ENCODE results near the gene MSI2. TPM values are rescaled to one million over a fixed set of nuclear protein-coding genes. Genes with fewer than 3 reads are reported as not detected.

Gene MSI2
- polyA plus RNA-seq, 3 donors: 86.9 to 111 (median 91.4) TPM

DNA sequence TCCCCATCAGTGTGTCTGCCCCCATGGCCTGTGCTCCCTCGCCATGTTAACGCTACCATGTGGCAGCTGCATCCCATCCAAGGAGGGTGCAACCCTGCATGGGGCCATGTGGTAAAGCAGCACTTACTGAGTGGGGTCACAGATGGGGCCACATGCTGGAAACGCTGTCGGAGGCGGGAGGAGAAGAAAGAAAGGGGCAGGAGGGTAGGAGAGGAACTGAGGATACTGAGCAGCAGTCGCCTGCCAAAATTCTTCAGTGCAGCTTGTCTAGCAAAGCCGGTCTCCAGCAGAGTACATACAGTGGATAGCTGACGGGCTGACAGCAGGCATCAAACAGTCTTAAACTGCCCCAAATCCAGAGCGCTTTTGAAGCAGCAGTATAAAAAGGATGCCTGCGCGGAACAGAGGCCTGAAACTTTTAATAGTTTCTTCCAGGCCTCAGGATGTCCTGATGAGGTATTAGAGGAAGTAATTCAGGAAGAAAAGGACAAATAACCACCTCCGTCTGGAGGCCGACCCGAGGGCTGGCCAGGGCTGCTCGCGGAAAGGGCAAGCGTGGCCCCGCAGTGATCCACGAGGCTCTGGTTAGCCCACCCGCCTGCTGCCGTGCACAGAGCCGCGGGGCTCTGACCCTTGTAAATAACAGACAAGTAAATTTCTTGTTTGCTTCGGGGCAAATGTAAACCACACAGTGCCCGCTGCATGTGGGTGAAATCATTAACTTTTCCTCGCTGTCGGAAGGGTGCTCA lies 339.8 kb downstream of the MSI2 start:
- no peak for DNase-seq (ENCODE audit: extremely low read depth in 1 of 11, low read depth in 9 of 11, low spot score in 4 of 11)

DNA sequence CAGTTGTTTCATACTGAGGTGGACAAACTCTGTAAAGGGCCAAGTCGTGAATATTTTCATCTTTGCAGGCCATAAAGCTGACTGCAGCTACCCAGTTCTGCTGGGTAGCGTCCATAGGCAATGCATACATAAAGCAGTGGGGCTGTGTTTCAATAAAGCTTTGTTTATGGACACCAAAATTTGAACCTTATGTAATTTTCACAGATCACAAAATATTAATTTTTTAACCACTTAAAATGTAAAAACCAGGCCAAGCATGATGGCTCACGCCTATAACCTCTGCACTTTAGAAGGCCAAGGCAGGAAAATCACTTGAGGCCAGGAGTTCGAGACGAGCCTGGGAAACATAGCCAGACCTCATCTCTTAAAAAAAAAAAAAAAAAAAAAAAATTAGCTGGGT lies 340.8 kb downstream of the MSI2 start:
- no peak for DNase-seq (ENCODE audit: extremely low read depth in 1 of 11, low read depth in 9 of 11, low spot score in 4 of 11)

DNA sequence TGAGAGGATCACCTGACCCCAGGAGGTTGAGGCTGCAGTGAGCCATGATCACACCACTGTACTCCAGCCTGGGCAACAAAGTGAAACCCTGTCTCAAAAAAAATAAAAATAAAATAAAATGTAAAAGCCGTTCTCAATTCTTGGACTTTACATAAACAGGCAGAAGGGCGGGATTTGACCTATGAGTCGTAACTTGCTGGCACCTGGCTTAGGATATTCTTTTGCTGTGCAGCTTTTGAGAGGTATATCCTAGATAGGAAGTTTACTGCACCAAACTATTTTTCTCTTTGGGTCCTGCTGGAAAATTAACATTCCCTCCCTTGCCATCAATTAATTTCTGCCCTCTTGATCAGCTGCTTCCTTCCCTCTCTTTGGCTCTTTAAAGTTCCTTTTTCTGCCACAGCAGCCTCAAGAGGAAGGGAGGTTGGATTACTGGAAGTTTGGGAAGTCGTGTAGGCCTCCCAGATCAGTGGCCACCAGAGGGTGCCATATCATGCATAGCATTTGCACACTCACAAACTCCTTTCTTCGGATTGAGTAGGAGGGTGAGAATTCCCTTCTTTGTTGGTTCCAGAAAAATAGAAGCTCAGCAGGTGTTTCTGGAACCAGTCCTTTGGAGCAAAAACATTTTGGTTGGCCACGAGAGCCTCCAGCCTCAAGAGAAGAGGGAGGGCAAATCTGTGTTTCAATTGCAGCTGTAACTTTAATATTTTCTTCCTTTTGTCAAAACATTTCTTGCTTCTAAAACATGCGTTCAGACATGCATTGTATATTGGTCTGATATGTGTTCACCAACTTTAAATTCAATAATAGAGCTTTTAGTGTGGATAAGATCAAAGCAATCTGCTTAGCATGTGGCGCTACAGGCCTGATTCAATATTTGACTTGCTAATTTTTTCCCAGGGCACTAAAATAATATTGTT lies 341.5 kb downstream of the MSI2 start:
- DNase-seq (ENCODE audit: extremely low read depth in 1 of 11, low read depth in 9 of 11, low spot score in 4 of 11): peak in 7 of 11 donors; percentile 67 to 84 (median 78)

DNA sequence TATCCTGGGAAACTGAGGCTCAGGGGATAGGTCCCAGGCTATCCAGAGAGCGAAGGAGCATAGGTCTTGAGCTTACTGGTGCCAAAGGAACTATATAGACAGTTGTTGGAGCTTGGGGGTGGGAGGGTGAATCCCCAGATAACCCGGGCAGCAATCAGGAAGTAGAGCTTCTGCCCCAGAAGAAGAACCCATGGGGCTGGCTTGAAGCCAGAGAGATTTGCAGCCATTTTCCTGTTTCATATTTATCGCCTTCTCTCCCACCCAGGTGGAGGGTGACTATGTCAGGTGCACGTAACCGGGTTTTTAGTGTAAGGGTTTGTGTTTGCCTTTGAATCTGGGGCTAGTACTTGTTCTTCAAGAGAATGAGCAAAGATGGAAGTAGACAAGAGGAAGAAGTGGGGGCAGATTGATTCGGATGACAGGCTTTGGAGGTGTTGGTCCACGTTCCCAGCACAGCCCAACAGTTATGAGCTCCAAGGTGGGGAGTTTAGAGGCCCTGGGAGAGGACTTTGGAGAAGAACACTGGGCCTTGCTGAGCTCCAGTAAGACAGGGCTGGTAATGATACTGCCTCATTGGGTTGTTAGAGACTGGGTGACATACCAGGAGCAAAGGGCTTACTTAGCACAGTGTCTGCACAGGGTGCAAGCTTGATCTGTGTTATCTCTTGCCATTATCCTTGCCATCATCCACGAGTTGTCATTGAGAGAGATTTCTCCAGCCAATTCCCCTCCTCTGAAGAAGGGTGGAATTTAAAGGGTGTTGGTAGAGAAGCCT lies 343.1 kb downstream of the MSI2 start:
- no peak for DNase-seq (ENCODE audit: extremely low read depth in 1 of 11, low read depth in 9 of 11, low spot score in 4 of 11)

DNA sequence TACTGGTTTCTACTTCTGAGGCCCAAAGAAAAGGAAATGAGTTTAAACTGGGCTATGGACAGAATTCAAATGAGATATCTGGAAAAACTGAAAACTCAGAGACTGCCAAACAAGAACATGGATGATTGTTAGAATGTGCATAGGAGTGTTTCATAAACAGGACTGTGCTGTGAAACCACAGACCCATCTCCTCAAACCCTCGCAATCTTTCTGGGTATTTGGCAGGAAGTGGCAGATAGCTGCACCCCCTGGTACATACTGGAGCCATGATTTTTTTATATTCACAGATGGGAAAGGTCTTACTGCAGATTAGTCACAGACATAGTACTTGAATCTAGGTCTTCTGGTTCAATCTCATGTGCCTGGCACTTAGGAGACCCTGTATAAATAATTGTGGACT lies 343.8 kb downstream of the MSI2 start:
- DNase-seq (ENCODE audit: extremely low read depth in 1 of 11, low read depth in 9 of 11, low spot score in 4 of 11): no peak

DNA sequence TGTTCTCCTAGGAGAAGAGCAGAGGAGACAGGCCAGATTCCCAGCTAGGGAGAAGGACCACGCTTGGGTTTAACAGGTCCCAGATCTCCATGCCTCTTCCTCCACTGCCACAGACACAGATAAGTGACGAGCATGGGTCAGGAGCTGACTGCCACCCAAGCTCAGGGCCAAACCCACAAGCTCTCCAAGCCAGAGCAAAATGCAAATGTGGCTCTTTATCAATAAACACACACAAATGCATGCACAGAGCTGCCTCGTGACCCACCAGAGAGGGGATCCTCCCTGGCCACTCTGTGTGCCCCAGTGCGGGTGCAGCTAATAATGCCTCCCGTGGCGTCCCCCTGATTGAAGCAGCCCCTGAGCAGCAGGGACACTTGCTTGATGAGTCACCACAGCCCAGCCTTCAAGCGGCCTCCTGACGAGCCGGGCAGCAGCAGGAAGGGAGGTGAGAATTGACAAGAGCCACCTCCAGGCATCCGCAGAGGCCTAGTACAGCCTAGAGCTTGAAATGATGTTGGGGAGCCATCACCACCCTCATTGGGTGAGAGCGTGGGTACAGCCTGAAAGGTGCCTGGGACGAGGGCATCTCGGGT lies 344.9 kb downstream of the MSI2 start:
- DNase-seq (ENCODE audit: extremely low read depth in 1 of 11, low read depth in 9 of 11, low spot score in 4 of 11): no peak

DNA sequence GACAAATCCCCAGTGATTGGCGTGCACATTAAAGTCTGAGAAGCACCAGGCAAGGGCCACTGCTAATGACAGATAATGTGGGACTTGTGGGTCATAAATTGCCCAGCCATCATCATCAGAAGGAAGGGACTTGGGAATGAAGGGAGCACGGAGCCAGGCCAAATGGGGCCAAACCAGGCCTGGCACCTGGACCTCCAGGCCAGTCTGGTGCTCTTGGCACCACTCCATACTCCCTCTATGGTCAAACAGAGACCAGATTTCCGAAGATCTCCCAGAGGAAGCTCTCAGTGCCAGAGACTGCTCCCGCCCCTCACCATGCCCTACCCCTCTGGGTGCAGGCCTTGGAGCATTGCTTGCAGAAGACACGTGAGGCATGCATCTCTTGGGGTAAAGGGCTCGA lies 346.6 kb downstream of the MSI2 start:
- no peak for DNase-seq (ENCODE audit: extremely low read depth in 1 of 11, low read depth in 9 of 11, low spot score in 4 of 11)

DNA sequence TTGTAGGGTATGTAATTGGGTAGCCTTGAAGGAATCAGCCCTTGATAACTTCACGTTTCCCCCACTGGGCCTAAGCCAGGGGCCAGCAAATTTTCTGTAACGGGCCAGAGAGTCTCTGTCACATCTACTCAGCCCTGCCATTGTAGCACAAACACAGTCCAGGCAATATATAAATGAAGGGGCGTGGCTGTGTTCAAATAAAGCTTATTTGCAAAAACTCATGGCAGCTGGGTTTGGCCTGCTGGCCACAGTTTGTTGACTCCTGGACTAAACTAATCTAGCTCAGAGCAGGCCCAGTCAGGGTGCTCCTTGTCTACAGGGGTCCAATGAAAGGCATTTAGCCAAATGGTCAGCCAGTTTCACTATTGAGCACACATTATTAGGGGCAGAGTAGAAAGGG lies 347.2 kb downstream of the MSI2 start:
- no peak for DNase-seq (ENCODE audit: extremely low read depth in 1 of 11, low read depth in 9 of 11, low spot score in 4 of 11)

DNA sequence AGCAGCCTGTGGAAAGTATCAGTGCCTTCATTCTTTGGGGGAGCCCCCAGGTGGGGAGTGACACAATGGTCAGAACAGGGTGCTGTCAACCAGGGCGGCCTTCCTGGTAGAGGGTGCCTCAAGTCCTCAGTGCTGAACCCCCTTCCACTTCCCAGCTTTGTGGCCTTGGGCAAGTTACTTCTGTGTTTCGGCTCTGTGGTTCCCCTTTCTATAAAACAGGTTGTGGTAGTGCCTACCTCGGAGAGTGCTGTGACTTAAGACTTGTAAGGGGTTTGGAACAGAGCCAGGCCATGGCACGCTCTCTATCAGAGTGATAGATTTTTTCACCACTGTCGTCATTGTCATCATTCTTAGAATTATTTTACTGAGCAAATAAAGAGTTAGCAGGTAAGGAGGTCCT lies 347.7 kb downstream of the MSI2 start:
- DNase-seq (ENCODE audit: extremely low read depth in 1 of 11, low read depth in 9 of 11, low spot score in 4 of 11): no peak

DNA sequence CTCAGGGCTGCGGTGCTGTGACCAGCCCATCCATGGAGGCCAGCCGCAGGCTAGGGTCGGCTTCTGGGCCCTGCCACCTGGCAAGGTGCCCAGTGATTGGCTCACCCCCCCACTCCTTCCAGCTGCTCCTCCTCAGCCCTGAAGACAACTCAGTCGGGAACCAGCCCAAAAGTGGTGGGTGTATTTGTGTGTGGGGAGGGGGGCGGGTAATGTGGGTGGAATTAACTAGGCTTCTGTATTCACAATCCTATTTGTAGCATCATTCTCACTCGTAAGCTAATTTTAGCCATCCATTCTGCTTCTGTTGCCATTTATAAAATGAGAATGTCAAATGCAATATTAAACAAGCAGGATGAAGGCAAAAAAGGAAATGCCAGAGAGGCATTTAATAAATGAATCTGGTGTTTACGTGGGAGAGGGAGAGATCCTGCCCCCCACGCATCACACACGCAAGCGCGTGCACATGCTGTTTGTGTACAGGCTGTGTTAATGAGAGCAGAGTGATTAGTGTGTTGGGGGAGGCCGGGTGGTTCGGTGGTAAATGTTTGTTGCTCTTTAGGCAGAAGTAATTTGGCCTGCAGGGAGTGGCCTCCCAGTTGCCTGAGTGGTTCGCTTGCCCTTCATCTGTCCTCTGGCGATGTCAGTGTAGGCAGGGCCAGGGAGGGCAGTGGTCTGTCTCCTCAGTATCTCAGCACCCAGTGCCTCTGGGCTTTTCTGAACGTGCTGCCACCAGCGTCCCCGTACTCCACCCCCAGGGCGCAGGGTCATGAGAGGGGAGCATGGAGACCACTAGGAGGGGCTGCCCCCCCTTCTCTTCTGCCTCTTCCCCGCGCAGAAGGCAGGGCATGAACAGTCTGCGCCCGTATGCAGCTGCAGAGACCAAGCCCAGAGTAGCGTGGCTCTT lies 348.7 kb downstream of the MSI2 start:
- DNase-seq (ENCODE audit: extremely low read depth in 1 of 11, low read depth in 9 of 11, low spot score in 4 of 11): peak in 3 of 11 donors; percentile 56 to 62 (median 59)

DNA sequence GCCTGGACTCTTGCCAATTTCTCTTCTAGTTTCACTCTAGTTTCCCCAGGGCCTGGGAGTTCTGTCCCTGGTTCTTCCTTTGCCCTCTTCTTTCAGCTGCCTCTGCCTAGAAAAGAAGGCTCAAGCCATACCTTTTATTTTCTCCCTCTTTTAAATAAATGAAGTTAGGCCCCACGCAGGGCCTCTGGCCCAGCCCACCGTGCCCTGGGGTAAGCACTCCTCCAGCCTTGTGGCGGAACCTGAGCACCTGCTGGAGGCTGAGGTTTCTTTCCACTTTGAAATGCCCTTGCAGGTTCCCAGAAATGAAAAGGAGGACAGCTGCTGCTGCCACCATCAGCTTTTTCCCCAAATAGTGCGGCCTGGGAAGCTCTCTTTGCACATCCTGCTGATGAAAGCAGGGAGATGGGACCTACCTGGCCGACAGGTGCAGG lies 349.4 kb downstream of the MSI2 start:
- DNase-seq (ENCODE audit: extremely low read depth in 1 of 11, low read depth in 9 of 11, low spot score in 4 of 11): peak in 1 of 11 donors; percentile 37

DNA sequence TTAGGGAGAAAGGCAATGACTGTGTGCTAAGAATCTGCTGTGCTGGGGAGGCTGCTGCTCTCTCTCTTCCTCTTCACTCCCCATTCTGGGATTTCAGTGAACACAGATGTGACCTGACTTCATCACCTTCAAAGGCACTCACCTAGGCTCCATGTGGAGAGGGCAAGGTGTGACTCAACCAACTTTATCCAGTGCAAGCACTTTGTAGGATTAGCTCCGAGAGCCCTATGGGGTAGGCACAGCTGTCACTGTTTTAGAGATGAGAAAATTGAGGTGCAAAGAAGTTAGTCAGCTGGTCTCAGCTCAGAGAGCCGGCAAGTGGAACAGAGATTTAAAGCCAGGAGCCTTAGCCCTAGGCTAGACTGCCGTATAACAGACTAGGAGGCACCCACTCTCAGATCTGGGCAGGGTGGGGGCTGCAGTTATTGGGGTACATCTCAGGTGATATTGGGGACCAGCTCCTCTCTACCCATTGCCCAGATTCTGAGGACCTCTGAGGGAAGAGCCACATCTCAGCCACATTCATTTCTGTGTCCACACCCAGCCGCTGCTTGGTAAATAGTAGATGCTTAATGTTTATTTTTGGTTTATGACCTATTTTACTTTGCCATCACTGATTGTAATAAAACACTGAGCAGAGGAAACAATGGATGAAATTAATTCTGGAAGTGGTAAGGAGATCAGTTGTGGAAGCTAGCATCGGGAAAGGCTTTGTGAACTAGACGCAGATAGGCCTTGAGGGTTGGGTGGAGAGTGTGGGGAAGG lies 350.0 kb downstream of the MSI2 start:
- no peak for DNase-seq (ENCODE audit: extremely low read depth in 1 of 11, low read depth in 9 of 11, low spot score in 4 of 11)

DNA sequence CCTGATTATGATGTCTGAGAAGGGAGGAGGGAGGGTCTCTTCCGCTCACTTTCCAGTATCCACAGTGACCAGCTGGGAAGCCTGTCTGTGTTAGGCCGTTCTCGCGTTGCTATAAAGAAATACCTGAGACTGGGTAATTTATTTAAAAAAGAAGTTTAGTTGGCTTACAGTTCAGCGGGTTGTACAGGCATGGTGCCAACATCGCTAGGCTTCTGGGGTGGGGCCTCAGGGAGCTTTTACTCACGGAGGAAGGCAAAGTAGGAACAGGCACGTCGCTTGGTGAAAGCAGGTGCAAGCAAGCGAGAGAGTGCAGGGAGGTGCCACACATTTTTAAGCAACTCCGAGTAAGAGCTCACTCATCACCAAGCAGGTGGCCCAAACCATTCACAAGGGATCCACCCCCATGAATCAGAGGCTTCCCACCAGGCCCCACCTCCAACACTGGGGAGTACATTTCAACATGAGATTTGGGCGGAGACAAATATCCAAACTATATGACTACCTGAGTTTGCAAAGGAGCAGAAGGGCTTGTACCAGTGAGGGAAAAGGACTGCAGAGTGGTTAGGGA lies 351.3 kb downstream of the MSI2 start:
- DNase-seq (ENCODE audit: extremely low read depth in 1 of 11, low read depth in 9 of 11, low spot score in 4 of 11): no peak

DNA sequence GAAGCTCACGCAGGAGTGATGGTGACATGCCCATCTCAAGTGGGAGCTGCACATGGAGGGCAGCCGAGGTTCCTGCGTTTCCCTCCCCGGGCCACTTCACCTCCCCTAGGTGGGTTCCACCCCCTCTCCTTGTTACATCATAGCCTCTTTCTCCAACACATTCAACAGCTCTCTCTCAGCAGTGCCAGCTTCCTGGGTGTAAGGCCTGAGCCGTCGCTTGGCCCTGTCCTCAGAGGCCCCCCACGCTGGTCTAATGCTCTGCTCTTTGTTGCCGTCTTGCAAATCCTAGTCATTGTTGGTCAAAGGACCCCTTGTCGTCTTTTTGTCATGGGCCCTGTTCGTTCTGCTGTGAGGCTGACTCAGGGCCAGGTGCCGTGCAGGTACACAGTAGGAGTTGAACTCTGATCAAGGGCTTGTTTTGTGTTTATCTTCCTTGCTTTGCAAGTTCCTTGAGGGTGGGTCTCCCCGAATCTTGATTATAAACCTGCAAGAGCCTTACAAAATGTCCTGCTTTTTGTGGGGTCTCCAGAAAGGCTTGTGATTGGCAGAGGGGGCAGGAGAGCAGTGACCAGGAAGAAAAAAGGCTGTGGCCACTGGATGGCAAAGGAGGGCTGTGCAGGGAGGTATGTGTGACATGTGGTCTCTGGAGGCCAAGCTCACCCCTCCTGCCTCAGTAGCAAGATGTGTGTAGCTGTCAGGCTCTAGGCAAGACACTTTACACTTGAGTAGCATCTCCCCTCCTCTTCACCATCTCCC lies 352.2 kb downstream of the MSI2 start:
- no peak for DNase-seq (ENCODE audit: extremely low read depth in 1 of 11, low read depth in 9 of 11, low spot score in 4 of 11)

DNA sequence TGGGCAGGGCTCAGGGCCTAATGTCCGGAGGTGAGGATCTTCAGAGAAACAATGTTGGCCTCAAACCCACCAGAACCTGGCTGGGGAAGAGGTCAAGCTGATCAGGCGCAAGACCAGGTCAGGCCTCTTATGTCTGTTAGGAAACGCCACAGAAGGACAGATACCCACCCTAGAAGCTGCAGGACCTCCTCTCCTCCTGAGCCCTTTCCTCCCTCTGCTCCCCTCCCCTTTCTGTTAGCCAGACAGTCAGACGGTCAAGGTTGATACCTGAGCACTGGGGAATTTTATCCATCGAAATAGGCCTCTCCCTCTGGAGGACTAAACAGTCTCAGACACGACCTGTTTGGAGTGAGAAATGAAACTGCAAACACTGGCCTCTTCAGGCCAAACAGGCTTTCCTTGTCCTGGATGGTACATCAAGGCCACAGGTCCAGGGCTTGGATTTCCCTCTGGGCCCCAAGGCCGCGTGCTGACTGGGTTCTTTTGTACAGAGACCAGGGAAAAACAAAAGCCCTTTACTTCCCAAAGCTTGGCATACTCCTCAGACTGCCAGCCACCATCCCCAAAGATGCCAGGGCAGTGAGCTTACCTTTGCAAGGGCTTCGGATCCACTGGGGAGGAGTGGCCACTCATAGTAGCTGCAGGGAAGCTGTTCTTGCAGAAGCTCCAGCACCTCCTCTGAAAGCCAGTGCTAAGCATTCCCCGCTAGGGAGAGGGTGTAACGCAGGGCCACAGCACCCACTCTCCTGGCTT lies 353.0 kb downstream of the MSI2 start:
- no peak for DNase-seq (ENCODE audit: extremely low read depth in 1 of 11, low read depth in 9 of 11, low spot score in 4 of 11)

DNA sequence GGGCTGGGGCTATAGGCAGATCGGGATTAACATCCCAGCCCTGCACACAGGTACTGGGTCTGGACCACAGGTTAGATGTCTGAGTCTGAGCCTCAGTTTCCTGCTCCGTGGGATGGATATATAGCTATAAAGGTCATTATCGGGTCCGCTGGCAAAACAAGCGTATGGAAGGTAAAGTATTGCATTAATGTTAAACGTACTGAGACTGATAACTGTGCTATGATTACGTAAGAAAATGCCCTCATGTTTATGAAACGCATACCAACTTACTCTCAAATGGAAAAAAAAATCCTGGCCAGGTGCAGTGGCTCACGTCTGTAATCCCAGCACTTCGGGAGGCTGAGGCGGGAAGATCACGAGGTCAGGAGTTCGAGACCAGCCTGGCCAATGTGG lies 353.6 kb downstream of the MSI2 start:
- no peak for DNase-seq (ENCODE audit: extremely low read depth in 1 of 11, low read depth in 9 of 11, low spot score in 4 of 11)

All from renal cortex interstitium (tissue), 11 donors.